Panc1 (cell line): ENCODE data around the gene CCL20. TPM values are rescaled to one million over a fixed set of nuclear protein-coding genes. Genes with fewer than 3 reads are reported as not detected.

ENCODE experiments used
- ATAC-seq: fragments of 200-7000 bp; cut with Tn5 transposase; 2 replicates; pipeline ENCODE4 v1.9.1; 2020; ENCODE audit warnings: mild to moderate bottlenecking, moderate library complexity
- BruUV-seq: library from RNA; stranded (reverse); fragments of 400-500 nt; replicated peaks from 2 replicates; lab custom pipeline; 2021; lab: Mats Ljungman, UMichigan
- CTCF ChIA-PET: fragments of 300-600 bp; sonication (Branson Sonifier 250); formaldehyde crosslinking; loops from one replicate; lab custom pipeline; 2022; ENCODE audit warnings: antibody characterized with exemption; lab: Charles Lee
- POLR2A ChIA-PET: fragments of 300-600 bp; sonication (Branson Sonifier 250); formaldehyde crosslinking; loops from one replicate; lab custom pipeline; 2022; ENCODE audit warnings: antibody characterized with exemption; lab: Charles Lee
- DNase-seq: peaks from one replicate; pipeline ENCODE4 v3.0.0-alpha.2; 2010; ENCODE audit warnings: low read depth, low spot score
- H3K27ac ChIP-seq: 2 replicates; pipeline ENCODE4 v1.5.1; 2011; ENCODE audit warnings: mild to moderate bottlenecking, low read length, inconsistent platforms
- H3K27me3 ChIP-seq: fragments of 200-500 bp; sonication (Bioruptor generic); 2 replicates; pipeline ENCODE4 v1.6.0; 2014; ENCODE audit warnings: low read length, inconsistent platforms; ENCODE audit not compliant: control insufficient read depth, insufficient read depth
- H3K36me3 ChIP-seq: fragments of 200-500 bp; sonication (Bioruptor generic); 2 replicates; pipeline ENCODE4 v1.5.1; 2014; ENCODE audit warnings: inconsistent platforms, mild to moderate bottlenecking, low read length, moderate library complexity; ENCODE audit not compliant: control insufficient read depth, insufficient read depth
- H3K4me1 ChIP-seq: 2 replicates; pipeline ENCODE4 v1.5.1; 2011; ENCODE audit warnings: inconsistent platforms, mild to moderate bottlenecking, low read length, moderate library complexity; ENCODE audit not compliant: control insufficient read depth, insufficient read depth
- H3K4me3 ChIP-seq, 2 experiments: 2 replicates each; pipeline ENCODE4 v1.5.1; 2011 to 2012; ENCODE audit warnings: low read depth in 2 of 2, low read length in 2 of 2, mild to moderate bottlenecking in 2 of 2, inconsistent platforms in 1 of 2, moderate library complexity in 1 of 2
- H3K9me3 ChIP-seq: fragments of 200-500 bp; sonication (Bioruptor generic); 2 replicates; pipeline ENCODE4 v1.5.1; 2014; ENCODE audit warnings: low read depth, mild to moderate bottlenecking, inconsistent platforms, low read length, moderate library complexity; ENCODE audit not compliant: control insufficient read depth, insufficient read depth
- POLR2AphosphoS5 ChIP-seq: IDR thresholded peaks from 2 replicates; pipeline ENCODE4 v1.6.1; 2012; ENCODE audit warnings: mild to moderate bottlenecking, low read depth, low read length, moderate library complexity
- SIN3A ChIP-seq: IDR thresholded peaks from 2 replicates; pipeline ENCODE4 v1.6.1; 2012; ENCODE audit warnings: low read depth, mild to moderate bottlenecking, low read length, moderate library complexity, borderline replicate concordance; ENCODE audit not compliant: insufficient read depth
- TCF7L2 ChIP-seq: IDR thresholded peaks from 2 replicates; pipeline ENCODE4 v1.6.1; 2011; ENCODE audit warnings: mild to moderate bottlenecking, low read depth, low read length, inconsistent platforms
- in situ Hi-C: cut with HindIII; loops from 2 replicates; pipeline ENCODE4 v1.10.0; 2016; ENCODE audit warnings: low sequenced_read_pairs, low pct_unique_long_range_greater_than_20kb
- intact Hi-C: fragments of 100-400 bp; cut with micrococcal nuclease; formaldehyde crosslinking; loops from one replicate; pipeline ENCODE4 v1.10.0; 2022; ENCODE audit not compliant: unreplicated experiment
- total RNA-seq: library from RNA; stranded (reverse); gene quantifications from one replicate; pipeline ENCODE4 v1.2.1, GENCODE V29; 2021; ENCODE audit not compliant: unreplicated experiment
- TF ChIP-seq, protein P1 (sequence below): fragments of 450-650 bp; IDR thresholded peaks from 2 replicates; pipeline ENCODE4 v1.5.1; 2017; ENCODE audit warnings: mild to moderate bottlenecking
- TF ChIP-seq, protein P2 (sequence below), 2 experiments: IDR thresholded peaks; 2 replicates each; pipeline ENCODE4 v1.6.1; 2011 to 2012; ENCODE audit warnings: low read depth in 2 of 2, control low read depth in 1 of 2, low read length in 1 of 2, mild to moderate bottlenecking in 1 of 2, moderate library complexity in 1 of 2; ENCODE audit not compliant: insufficient read depth in 1 of 2

CCL20 gene
- total RNA-seq, 1 experiment from 2014 or later = not detected

DNA sequence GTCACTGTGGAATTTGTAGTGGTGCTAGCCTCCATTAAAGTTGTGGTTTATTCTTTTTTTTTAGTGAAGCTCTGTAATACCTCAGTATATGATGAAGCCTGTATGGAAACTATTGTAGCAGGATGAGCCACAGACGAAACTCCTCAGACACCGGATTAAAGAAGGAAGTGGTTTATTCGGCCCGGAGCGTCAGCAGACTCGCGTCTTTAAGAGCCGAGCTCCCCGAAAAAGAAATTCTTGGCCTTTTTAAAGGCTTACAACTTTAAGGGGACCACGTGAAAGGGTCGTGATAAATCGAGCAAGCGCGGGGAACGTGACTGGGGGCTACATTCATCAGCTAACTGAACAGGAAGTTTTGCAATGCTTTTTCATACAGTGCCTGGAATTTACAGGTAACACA is 8.1 kb upstream of the CCL20 start:
- H3K27me3 ChIP-seq = no peaks in the 10 kb centered on the region
- ChIA-PET CTCF (no interaction called here), POLR2A (no interaction called here)
- H3K4me3 ChIP-seq = no peak overlapping the region
- H3K4me1 ChIP-seq = no peaks in the 10 kb centered on the region
- ATAC-seq (no peak), DNase-seq (no peak)
- no peaks in the 10 kb centered on the region for H3K9me3 ChIP-seq
- H3K27ac ChIP-seq = no peak overlapping the region
- BruUV-seq = no TSS peak
- in situ Hi-C loops (no loop called here), intact Hi-C loops (no loop called here)
- TF ChIP-seq TCF7L2 (no peak), SIN3A (no peak)
- TF ChIP-seq, protein P1, sequence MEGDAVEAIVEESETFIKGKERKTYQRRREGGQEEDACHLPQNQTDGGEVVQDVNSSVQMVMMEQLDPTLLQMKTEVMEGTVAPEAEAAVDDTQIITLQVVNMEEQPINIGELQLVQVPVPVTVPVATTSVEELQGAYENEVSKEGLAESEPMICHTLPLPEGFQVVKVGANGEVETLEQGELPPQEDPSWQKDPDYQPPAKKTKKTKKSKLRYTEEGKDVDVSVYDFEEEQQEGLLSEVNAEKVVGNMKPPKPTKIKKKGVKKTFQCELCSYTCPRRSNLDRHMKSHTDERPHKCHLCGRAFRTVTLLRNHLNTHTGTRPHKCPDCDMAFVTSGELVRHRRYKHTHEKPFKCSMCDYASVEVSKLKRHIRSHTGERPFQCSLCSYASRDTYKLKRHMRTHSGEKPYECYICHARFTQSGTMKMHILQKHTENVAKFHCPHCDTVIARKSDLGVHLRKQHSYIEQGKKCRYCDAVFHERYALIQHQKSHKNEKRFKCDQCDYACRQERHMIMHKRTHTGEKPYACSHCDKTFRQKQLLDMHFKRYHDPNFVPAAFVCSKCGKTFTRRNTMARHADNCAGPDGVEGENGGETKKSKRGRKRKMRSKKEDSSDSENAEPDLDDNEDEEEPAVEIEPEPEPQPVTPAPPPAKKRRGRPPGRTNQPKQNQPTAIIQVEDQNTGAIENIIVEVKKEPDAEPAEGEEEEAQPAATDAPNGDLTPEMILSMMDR = no peak
- TF ChIP-seq, protein P2, sequence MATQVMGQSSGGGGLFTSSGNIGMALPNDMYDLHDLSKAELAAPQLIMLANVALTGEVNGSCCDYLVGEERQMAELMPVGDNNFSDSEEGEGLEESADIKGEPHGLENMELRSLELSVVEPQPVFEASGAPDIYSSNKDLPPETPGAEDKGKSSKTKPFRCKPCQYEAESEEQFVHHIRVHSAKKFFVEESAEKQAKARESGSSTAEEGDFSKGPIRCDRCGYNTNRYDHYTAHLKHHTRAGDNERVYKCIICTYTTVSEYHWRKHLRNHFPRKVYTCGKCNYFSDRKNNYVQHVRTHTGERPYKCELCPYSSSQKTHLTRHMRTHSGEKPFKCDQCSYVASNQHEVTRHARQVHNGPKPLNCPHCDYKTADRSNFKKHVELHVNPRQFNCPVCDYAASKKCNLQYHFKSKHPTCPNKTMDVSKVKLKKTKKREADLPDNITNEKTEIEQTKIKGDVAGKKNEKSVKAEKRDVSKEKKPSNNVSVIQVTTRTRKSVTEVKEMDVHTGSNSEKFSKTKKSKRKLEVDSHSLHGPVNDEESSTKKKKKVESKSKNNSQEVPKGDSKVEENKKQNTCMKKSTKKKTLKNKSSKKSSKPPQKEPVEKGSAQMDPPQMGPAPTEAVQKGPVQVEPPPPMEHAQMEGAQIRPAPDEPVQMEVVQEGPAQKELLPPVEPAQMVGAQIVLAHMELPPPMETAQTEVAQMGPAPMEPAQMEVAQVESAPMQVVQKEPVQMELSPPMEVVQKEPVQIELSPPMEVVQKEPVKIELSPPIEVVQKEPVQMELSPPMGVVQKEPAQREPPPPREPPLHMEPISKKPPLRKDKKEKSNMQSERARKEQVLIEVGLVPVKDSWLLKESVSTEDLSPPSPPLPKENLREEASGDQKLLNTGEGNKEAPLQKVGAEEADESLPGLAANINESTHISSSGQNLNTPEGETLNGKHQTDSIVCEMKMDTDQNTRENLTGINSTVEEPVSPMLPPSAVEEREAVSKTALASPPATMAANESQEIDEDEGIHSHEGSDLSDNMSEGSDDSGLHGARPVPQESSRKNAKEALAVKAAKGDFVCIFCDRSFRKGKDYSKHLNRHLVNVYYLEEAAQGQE (IDR thresholded peaks at IDR 0.05; ENCODE audit: insufficient read depth in 1 of 2, low read depth in 2 of 2, low read length in 1 of 2) = no peak
- H3K36me3 ChIP-seq = no peaks in the 10 kb centered on the region

DNA sequence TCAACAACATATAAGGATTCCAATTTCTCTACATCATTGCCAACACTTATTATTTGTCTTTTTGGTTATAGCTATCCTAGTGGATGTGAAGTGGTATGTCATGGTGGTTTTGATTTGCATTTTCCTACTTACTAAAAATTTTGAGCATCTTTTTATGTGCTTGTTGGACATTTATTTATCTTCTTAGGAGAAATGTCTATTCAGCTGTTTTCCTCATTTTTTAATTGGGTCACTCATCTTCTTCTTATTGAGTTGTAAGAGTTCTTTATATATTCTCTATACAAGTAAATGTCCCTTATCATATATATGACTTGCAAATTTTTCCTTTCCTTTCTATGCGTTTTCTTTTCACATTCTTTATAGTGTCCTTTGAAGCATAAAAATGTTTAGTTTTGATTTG is 4.7 kb upstream of the CCL20 start:
- intact Hi-C loops (no loop called here), in situ Hi-C loops (no loop called here)
- DNase-seq (no peak), ATAC-seq (no peak)
- no TSS peak for BruUV-seq
- Histone ChIP-seq H3K27ac (no peak overlapping the region), H3K36me3 (no peaks in the 10 kb centered on the region), H3K4me3 (no peak overlapping the region), H3K4me1 (no peaks in the 10 kb centered on the region), H3K9me3 (no peaks in the 10 kb centered on the region), H3K27me3 (no peaks in the 10 kb centered on the region)
- POLR2A ChIA-PET = interaction anchor here (0.6 kb wide), 1 partner anchor 1273 kb away, joined by 3 read pairs; no protein-coding TSS in a partner anchor
- TF ChIP-seq, protein P1 = no peak
- TF ChIP-seq TCF7L2 = no peak
- TF ChIP-seq, protein P2 (IDR thresholded peaks at IDR 0.05; ENCODE audit: insufficient read depth in 1 of 2, low read depth in 2 of 2, low read length in 1 of 2) = no peak
- TF ChIP-seq SIN3A = no peak
- TF ChIP-seq POLR2AphosphoS5 = no peak
- CTCF ChIA-PET = no interaction called here
